Activated CD4-positive, alpha-beta T cell treated with anti-CD3 and anti-CD28 coated beads, Interleukin-2, amount 50 U/mL, for 24 hours (primary cell): Measurements from ENCODE around the gene CTTNBP2.

Source experiments
- DNase-seq, 2 donors: peaks; one replicate each; pipeline ENCODE4 v3.0.0-alpha.2; 2020; ENCODE audit warnings: low read depth in 1 of 2, low spot score in 1 of 2

CTTNBP2 gene

DNA sequence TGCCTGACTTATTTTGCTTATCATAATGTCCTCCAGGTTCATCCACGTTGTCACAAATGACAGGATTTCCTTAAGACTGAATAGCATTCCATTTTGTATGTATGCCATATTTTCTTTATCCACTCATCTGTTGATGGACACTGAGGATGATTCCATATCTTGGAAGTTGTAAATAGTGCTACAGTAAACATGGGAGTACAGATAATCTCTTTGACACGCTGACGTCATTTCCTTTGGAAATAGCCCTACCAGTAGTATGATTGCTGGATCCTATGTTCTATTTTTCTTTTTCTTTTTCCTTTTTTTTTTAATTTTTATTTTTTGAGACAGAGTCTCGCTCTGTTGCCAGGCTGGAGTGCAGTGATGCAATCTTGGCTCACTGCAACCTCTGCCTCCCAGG is 167.6 kb downstream of the CTTNBP2 start:
- no peak for DNase-seq

DNA sequence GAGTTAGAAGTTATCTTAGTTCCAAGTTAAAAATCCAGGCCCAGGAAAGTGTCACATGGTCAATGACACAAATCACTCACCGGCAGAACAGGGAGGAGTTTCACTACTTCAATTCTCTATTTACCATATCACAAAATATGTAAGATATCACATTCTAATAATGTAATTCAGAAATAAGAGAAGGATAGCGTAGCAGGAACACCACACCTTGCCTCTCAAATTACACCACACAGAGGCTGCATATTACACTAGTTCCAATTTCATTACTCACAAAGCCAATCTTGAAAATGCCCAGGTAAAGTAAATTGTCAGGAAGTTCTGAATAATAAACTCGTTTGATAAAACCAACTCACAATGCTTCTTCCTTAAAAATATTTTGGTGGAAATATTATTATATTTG is 169.2 kb downstream of the CTTNBP2 start:
- no peak for DNase-seq

DNA sequence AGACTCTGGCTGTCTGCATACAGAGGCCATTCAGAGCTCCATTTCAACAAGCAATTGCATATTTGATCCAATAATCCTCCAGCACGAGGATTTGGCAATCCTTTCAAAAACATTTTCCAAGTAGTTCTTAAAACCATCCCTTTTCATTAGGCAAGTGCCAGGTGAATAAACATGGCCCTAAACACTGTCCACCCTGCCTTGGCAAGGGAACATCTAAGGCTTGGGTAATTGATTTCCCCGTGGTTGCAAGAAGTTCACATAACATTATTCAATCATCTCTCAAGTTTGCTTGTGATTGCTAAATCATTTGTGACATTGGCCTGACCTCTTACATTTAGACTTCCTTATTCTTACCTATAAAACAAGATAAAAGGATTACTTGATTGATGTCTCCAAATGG is 175.2 kb downstream of the CTTNBP2 start:
- no peak for DNase-seq

DNA sequence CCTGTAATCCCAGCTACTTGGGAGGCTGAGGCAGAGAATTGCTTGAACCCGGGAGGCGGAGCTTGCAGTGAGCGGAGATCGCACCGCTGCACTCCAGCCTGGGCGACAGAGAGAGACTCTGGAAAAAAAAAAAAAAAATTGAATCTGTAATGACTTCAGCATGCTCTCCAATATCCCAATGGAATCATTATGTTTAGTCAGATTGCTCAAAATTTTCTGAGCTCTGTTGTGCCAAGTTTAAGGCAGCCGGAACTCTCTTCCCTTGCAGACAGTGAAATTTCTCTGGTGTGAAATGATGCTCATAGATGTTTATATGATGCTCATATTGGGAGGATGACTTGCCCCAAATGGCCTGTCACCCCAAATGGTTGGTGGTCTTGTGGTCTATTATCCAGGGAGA is 180.9 kb downstream of the CTTNBP2 start:
- DNase-seq, result no peak

DNA sequence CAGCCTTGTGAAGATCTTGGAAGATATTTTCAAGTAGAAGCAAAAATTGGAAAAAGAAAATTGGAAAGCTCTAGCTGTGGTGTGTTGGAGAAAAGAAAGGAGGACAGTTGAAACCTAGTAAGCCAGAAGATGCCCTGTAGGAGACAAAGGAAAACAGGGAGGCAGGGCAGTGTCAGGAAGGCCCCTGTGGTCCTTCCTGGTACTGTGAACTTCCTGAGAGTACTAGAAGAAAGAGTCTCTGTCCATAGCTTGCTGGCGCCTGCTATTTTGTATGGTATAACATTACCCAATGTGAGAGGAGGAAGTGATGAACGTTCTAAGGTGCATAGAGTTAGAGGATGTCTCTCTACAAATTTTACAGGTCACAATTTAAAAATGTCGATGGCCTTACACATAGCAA is 183.1 kb downstream of the CTTNBP2 start:
- no peak for DNase-seq

DNA sequence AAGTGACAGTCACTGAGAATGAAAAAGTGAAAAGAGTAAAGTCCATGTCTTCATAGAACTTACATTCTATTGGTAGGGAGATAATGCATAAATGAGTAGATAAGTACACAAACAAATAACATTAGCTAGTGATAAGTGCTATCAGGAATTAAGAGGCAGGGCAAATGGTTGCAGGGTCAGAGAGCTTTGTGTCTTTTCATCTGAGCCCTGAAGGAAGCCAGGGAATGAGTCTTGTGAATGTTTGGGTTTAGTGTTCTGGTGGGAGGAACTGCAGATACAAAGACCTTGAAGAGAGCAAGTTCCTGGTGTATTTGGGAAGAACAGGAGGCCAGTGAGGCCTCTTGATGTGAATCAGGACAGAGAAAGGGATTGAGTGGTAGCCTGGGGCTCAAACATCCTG is 183.8 kb downstream of the CTTNBP2 start:
- no peak for DNase-seq

DNA sequence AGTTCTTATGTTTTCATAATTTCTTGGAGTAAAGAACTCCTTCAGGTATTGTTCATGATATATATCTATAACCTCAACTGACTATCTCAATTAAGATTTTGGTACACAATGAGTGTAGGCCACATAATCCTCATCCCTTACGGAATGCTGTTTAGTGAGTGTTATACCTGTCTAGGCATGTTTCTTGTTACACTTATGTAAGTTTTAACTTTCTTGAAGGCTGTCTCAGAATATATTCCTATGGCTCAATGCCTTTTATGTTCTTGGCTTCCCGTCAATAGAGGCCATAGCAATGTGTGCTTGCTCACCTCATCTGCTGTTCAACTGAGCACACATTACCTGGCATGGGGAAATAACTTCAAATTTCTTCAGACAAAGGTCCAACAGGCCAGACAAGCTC is 185.1 kb downstream of the CTTNBP2 start:
- DNase-seq, result no peak

DNA sequence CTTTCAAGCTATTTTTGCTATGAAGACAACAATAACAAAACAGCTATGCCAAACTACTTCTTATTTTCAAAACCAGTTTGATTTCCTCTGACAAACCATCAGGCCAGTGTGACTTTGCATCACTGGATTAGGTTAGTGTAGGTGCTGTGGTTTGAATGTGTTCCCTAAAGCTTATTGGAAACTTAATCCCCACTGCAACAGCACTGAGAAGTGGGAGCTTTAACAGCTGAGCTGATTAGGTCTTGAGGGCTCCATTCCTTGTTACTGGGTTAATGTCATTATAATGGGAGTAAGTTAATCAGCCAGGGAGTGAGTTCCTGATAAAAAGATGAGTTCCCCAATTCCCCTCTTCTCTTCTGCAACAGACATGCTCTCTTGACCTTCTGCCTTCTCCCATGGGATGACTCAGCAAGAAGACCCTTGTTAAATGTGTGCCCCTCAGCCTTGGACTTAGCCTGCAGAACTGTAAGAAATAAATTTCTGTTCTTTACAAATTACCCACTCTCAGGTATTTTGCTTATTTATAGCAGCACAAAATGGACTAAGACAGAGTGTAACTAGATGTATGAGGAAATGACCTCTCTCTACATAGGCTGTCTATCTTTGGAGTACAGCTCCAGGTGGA is 186.8 kb downstream of the CTTNBP2 start:
- no peak for DNase-seq

DNA sequence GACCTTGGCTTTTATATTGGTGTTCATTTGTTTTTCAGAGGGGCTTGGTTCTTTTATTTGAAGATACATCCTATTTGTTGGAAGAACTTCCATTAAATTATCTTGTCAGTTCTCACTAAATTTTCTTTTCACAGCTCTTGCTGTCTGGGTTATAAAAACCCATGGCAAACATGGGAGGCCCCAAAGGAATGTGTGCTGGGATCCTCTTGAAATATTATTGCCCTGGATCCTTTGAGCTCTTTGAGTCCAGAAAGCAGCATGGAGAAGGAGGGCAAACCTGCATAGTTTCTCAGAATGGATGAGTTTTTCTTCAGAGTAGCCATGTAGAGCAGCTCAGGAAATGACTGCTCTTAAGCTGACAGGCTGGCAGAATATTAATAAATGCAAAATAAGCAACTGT is 187.4 kb downstream of the CTTNBP2 start:
- no peak for DNase-seq

DNA sequence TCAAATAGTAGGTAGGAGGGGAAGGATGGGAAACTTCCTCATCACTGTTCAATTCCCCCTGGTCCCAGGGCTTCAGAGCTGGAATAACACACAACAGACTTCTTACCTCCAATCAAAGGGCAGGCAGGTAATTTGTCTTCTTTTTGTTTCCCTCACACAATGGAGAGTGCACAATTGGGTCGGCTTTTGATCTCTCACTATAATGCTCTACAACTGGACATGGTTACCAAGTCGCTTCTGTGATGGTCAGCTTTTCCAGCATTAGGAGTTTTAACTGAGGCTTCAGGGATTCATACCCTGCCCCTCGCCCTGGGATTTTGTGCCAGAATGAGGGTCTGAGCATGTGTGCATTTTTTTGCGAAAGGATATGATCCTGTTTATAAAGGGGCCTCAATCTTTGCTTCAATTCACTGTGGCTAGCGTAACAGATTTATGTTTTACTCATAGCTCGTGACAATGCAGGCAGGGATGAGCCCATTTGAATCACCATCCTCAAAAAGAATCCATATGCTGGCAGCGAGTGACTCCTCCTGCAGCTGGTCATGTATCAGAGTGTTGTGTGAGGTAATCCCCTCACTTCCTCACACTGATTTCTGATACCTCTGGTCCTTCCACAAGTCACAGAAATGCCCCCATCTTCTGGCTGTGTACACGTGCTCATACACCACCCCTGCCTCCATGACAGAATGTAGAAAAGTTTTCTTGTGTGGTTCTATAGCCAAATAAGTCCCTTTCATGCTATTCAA is 189.6 kb downstream of the CTTNBP2 start:
- no peak for DNase-seq

DNA sequence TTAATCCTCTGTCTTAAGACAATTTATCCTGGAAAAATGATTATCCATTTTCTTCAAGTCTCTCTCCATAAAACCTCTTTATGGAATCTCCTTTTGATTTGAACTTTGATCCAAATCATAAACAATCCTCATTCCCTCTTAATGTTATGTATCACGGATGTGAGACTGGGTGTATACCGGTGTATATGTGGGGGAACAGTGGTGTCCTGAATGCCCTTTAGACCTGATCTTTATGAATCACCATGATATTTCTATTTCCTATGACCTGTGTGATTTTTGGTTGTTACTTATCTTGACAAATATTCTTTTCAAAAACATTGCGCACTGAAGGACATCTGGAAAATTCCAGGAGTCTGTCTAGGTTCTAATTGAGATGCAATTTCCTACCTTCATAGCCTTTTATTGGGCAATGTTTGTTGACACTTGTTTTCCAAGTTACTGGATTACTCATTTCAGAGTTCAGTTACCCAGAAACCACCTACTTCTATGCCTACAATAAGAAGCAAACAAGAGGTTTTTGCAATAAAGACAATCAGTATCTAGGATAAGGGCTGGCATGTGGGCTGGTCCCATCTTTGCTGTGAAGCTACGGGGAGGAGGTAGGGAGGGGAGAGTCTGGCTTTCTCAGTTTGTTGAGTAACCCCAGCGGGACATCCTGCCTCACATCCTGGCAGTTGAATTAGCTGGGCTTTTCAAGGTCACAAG is 190.4 kb downstream of the CTTNBP2 start:
- no peak for DNase-seq

DNA sequence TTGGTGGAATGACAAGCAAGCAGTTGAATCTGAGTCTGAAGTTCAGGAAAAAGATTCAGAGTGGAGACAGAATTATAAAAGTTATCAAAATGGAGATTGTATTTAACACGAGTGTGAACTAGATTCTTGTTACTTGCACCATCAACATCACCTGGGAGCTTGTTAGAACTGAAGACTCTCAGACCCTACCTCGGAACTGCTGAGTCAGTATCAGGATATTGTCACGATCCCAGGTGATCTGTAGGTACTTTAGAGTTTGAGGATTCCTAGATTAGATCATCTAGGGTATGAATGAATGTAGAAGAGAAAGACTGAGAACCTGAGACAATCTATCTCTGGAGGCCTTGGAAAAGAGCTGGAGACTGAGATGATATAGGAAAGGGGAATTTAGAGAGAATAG is 194.1 kb downstream of the CTTNBP2 start:
- no peak for DNase-seq

DNA sequence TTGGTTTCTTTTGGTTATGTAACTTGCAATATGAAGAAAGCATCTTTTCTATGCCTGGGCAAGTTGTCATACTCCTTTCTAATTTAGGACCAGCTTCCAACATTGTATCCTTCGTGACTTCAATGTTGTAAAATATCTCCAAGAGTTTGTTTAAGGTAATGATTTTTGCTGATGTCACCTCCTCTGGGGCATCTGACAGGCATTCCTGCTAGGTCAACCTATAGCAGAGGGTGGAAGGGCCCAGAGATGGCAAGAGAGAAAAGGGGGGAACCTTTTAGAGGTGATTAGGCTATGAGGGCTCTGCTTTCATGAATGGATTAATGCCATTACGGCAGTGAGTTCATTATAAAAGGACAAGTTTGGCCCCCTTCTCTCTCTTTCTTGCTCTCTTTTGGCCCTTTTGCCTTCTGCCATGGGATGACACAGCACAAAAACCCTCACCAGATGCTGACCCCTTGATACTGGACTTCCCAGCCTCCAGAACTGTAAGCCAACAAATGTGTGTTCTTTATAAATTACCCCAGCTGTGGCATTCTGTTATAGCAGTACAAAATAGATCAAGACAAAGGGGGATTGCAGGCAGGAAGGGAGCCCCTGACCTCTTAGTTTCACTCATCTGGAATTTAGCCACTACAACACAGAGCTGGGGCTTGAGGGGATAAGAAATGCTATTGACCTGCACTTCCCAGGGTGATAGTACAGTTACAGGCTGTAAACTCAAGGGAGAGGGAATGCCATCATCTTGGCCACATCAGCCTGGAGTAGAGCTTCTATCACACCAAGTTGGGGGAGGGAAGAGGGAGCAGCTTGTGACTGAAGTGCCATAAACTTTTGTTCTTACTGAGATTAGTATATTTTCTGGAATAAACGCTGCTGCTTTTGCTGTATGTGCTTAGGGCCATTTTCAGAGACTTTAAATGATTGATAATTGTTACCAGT is 197.5 kb downstream of the CTTNBP2 start:
- DNase-seq, result no peak

DNA sequence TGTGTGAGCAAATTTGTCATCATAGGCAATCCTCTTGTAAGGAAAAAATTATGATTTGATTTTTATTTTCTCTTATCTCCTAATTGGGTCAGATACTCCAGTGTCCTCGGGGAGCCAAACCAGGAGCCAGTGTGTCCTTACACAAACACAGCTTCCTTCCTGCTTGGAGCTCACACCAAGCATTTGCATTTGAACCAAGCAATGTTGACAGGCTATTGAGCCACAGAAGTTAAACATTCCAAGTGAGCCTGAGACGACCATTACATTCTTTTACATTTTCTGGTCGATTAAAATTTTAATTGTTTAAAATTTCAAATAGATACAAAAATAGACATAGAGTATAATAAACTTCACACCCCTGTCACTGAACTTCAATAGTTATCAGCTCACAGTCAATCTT is 198.6 kb downstream of the CTTNBP2 start:
- DNase-seq, result no peak

DNA sequence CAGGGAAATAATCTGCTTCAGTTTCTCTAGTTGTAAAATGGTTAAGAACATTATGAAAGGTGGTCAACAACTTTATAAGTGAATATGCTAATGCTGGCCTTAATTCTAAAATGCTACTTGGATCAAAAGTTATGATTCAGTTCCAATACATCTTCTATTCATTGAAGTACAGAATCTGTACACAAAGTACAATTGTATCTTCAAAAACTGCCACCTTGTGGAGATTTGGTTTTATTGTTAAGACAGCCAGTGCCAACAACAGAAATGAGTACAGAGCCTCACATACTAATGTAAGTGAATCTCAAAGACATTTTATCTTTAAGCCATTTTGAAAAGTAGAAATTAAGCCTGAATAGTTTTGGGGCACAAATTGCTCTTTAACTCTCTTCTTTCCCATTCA is 199.4 kb downstream of the CTTNBP2 start:
- DNase-seq, result no peak

DNA sequence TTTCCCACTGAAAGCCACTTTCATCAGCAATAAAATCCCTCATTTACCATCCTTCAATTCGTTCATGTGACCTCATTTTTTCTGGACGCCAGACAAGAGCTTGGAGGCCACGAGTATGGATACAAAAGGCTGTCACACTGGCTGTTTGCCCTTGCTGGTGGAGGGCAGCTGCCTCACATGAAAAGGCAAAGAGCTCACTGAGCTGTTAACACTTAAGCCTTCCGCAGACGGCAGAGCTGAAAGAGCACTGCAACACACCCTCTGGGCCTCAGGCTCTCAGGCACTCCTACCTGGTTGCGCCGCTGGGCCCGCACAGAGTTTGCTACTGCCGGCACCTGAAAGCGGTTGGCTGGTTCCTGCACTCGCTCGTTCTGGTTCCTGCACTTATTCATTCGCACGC is 199.9 kb downstream of the CTTNBP2 start:
- no peak for DNase-seq

DNA sequence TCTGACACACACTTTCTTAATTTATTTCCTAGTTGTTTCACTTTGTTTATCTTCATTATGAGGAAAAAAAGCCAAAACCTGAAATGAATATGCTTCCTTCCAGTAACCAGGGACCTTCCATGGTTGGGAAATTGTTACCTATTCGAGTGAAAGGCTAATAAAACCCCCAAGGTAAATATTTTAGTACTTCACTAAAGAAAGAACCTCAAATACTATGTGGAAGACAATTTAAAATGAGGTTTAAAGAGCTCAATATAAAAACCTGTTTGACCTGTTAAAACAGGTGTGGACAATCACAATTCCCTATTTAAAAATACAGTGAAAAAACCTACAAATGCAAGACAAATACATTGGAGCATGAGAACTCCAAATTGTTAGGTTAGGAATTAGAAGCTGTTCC is 200.8 kb downstream of the CTTNBP2 start:
- no peak for DNase-seq

DNA sequence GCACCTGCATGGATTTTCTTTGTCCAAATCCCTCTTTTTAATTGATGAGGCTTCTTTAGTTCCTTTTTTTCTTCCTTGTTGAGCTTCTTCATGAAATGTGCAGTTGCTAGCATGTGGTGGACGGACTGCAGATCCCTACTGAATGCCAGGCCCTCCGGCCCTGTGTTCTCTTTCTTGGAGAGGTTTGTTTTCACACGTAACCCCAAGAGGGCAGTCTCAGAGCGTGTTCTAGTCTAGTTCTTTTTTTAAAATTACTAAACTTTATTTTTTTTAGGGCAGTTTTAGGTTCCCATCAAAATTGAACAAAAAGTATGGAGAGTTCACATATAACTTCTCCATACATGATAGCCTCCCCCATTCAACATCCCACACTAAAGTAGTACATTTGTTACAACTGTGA is 203.4 kb downstream of the CTTNBP2 start:
- DNase-seq, result no peak

DNA sequence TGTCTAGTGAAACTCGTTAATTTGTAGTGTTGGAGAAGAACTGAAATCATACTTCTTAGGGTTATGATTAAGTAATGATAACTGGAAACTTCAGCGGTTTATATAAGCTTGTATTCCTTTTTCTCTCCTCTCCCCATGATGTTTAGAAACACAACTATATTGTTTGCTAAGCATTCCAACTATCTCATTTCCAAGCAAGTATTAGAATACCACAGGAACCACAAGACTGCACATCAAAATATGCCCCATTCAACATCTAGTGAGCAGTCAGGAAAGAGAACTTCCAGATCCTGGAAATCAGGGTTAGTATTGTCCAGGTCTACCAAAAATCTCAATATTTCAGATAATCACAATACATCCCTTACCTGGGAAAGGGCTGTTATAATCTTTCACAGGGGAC is 205.8 kb downstream of the CTTNBP2 start:
- DNase-seq, result no peak

DNA sequence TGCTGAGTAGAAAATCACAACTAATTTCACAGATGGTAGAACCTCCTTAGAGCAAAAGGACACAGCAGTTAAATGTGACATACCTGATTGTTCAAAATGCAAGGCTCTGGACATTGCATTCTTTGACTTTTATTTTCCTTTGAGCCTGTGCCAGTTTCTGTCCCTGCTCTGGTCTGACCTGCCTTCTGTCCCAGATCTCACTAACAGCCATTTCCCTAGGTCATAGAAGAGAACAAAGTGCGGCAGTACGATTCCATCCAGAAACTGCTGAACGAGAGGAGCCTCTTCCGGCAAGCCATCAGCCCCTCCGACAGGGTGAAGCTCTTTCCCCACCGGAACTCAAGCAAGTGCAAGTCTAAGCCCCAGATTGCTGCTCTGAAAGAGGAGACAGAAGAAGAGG is 206.6 kb downstream of the CTTNBP2 start:
- no peak for DNase-seq

DNA sequence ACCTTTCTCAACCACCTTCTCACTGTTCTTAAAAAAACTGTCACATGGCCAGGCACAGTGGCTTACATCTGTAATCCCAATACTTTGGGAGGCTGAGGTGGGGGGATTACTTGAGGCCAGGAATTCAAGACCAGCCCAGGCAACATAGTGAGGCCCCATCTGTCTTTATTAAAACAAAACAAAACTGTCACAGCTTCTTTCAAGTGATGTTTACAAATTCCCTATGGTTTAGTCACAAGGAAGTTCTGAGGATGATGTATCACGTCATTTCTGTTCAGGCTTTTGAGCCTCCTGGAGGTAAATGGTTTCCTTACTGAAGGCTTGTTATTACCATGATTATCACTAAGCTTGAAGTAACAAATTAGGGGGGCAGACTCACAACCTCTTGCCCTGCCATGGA is 207.2 kb downstream of the CTTNBP2 start:
- no peak for DNase-seq
